ENCODE results near the gene EMP1. TPM values are rescaled to one million over a fixed set of nuclear protein-coding genes. Genes with fewer than 3 reads are reported as not detected.
A peak's percentile ranks its signal among the peaks of the same experiment; 100 is the strongest.

EMP1 gene
- total and polyA plus RNA-seq, 4 donors = 67.5 to 348 (median 167) TPM

- no peak overlapping the region for H3K4me3 ChIP-seq
- H3K27ac ChIP-seq (ENCODE audit: low read depth in 1 of 2, low read length in 1 of 2) = peak overlapping the region in 1 of 2 donors; percentile 56
- WGBS, 2 donors = 47 to 53% methylated on average over 10 of the region's 10 CpGs
- no peaks in the 10 kb centered on the region for H3K36me3 ChIP-seq (ENCODE audit: control insufficient read depth in 4 of 4, insufficient read depth in 4 of 4, low read length in 4 of 4)
- TF ChIP-seq CTCF (IDR thresholded peaks at IDR 0.05; ENCODE audit: control extremely low read depth, extremely low read depth) = no peak
- no peaks in the 10 kb centered on the region for H3K27me3 ChIP-seq (ENCODE audit: control insufficient read depth in 3 of 3, insufficient read depth in 3 of 3, low read length in 2 of 3)
- DNase-seq (peak in 1 of 3 donors; percentile 81), ATAC-seq (ENCODE audit: insufficient read depth, low FRiP score) (no peak)
- peaks cover 7 to 28% (median 10%) of the 10 kb centered on the region in 5 donors for H3K4me1 ChIP-seq (ENCODE audit: control insufficient read depth in 5 of 5, insufficient read depth in 5 of 5, low read length in 5 of 5)
- no peaks in the 10 kb centered on the region for H3K9me3 ChIP-seq (ENCODE audit: control insufficient read depth in 4 of 4, insufficient read depth in 3 of 4, low read length in 3 of 4)
- H3K9ac ChIP-seq (ENCODE audit: insufficient read depth in 1 of 2, low read length in 2 of 2) = peak overlapping the region in 1 of 2 donors; percentile 38
Measured at GRCh38 chr12:13178568-13179210, 17.8 kb upstream of the EMP1 start.

DNA sequence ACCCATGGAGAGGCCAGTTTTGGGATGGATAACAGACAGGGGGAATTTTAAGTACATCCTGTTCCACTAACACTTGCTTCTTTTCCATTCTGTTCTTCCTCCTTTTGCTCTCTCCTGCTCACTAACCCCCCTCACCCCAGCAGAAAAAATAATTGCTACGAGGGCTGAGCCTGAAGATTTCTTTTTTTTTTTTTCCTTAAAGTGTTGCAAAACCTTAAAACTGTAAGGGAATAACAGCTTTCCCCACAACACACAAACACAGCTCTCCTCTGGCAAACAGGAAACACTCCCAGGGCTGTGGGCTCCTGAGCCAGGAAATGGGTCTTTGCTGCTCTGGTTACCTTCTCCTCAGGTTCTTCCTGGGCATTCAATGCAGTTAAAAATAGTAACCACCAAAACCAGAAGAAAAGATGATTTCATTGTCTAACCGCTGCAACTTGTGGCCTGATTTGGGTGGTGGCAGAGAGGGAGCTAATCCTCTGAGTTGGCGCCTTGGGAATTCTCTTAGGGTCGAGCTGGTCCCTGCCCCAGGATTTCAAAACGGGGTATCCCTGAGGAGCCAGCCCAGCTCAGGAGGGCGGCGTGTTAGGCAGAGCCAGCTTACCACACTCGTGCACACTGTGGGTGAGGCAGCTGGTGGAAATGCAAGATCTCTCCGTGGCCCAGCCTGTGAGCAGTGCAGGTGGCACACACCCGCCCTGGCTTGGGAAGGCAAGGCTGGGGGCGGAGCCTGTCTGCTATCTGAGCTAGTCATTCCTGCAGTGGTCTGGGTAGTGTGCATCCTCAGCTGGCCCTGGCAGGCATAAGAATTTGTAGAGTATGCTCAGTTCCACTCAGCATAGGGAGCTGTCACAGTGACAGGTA is 17.1 kb upstream of the EMP1 start:
- peak; percentile 46 to 95 (median 88) for DNase-seq
- Histone ChIP-seq H3K9me3 (ENCODE audit: control insufficient read depth in 4 of 4, insufficient read depth in 3 of 4, low read length in 3 of 4) (no peaks in the 10 kb centered on the region), H3K27ac (ENCODE audit: low read depth in 1 of 2, low read length in 1 of 2) (peak overlapping the region in 1 of 2 donors; percentile 56), H3K36me3 (ENCODE audit: control insufficient read depth in 4 of 4, insufficient read depth in 4 of 4, low read length in 4 of 4) (no peaks in the 10 kb centered on the region), H3K27me3 (ENCODE audit: control insufficient read depth in 3 of 3, insufficient read depth in 3 of 3, low read length in 2 of 3) (no peaks in the 10 kb centered on the region), H3K9ac (ENCODE audit: insufficient read depth in 1 of 2, low read length in 2 of 2) (peak overlapping the region in 1 of 2 donors; percentile 38), H3K4me3 (no peak overlapping the region), H3K4me1 (ENCODE audit: control insufficient read depth in 5 of 5, insufficient read depth in 5 of 5, low read length in 5 of 5) (peaks cover 6 to 24% (median 8%) of the 10 kb centered on the region in 5 donors)
- no peak for TF ChIP-seq CTCF (IDR thresholded peaks at IDR 0.05; ENCODE audit: control extremely low read depth, extremely low read depth)
- 15 to 31% methylated on average over 11 of the region's 11 CpGs for WGBS, 2 donors
- no peak for ATAC-seq (ENCODE audit: insufficient read depth, low FRiP score)

GRCh38 chr12:13181375-13182070 is 15.0 kb upstream of the EMP1 start:
- Histone ChIP-seq H3K36me3 (ENCODE audit: control insufficient read depth in 4 of 4, insufficient read depth in 4 of 4, low read length in 4 of 4) (no peaks in the 10 kb centered on the region), H3K9me3 (ENCODE audit: control insufficient read depth in 4 of 4, insufficient read depth in 3 of 4, low read length in 3 of 4) (no peaks in the 10 kb centered on the region), H3K9ac (ENCODE audit: insufficient read depth in 1 of 2, low read length in 2 of 2) (no peak overlapping the region), H3K4me3 (no peak overlapping the region), H3K4me1 (ENCODE audit: control insufficient read depth in 5 of 5, insufficient read depth in 5 of 5, low read length in 5 of 5) (peaks cover 6 to 24% (median 8%) of the 10 kb centered on the region in 5 donors), H3K27ac (ENCODE audit: low read depth in 1 of 2, low read length in 1 of 2) (no peak overlapping the region), H3K27me3 (ENCODE audit: control insufficient read depth in 3 of 3, insufficient read depth in 3 of 3, low read length in 2 of 3) (no peaks in the 10 kb centered on the region)
- TF ChIP-seq CTCF (IDR thresholded peaks at IDR 0.05; ENCODE audit: control extremely low read depth, extremely low read depth) = no peak
- ATAC-seq (ENCODE audit: insufficient read depth, low FRiP score) (no peak), DNase-seq (no peak)
- 37 to 46% methylated on average over 3 of the region's 3 CpGs for WGBS, 2 donors
